HG03045 (cell line): ENCODE measurements around the gene SLC34A1.

Source experiments
- ATAC-seq: cut with Tn5 transposase; IDR thresholded peaks from one replicate; pipeline ENCODE4 v1.9.1; 2021; ENCODE audit warnings: mild to moderate bottlenecking, moderate library complexity; ENCODE audit not compliant: unreplicated experiment

Gene SLC34A1

GRCh38 chr5:177385720-177386119 is 1.5 kb downstream of the SLC34A1 start:
- no peak for ATAC-seq

DNA sequence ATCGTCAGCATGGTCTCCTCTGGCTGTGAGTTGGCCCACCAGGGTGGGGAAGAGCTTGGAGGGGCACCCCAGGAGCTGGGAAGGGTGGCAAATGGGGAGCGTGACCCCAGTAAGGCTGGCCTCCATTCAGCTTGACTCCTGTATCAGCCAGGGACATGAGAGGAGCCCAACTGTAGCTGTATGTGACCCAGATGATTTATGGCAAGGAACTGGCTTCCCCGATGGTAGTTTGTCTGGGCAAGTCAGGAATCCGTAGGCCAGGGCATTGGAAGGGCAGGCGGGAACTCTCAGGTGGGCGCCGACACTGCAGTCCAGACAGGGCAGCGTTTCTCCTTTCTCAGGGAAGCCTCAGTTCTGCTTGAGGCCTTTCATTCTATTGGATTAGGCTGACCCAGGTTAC is 2.3 kb downstream of the SLC34A1 start:
- no peak for ATAC-seq

- ATAC-seq, result no peak
Measured at GRCh38 chr5:177387405-177387804, 3.2 kb downstream of the SLC34A1 start.

DNA sequence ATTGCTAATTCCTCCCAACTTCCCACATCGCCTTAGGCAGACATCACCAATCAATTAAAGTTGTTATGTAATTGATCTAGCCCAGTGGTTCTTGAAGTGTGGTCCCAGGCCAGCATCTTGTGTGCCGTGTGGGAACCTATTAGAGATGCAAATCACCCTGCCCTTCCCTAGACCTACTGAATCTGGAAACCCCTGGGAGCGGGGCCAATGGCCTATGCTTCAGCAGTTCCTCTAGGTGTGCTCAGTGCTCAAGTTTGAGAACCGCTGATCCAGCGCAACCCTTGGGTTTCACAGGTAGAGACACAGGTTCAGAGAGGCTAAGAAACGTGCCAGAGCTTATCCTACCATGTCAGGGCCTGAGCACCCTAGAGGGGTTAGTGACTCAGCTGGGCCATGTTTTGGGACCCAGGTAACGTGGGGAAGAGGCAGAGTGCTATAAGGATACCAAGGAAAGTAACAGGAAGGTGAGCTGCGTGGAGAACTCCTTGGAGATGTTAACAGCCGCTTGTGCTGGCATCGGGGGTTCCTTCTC is 4.4 kb downstream of the SLC34A1 start:
- no peak for ATAC-seq

- ATAC-seq, result no peak
Measured at GRCh38 chr5:177389241-177390169, 5.3 kb downstream of the SLC34A1 start.

GRCh38 chr5:177390363-177391300 is 6.4 kb downstream of the SLC34A1 start:
- peak; percentile 60 for ATAC-seq

GRCh38 chr5:177392765-177393164 is 8.5 kb downstream of the SLC34A1 start:
- ATAC-seq, result no peak

GRCh38 chr5:177393206-177393765 is 9.1 kb downstream of the SLC34A1 start:
- ATAC-seq, result no peak

- no peak for ATAC-seq
Measured at GRCh38 chr5:177393990-177394389, 9.8 kb downstream of the SLC34A1 start.

DNA sequence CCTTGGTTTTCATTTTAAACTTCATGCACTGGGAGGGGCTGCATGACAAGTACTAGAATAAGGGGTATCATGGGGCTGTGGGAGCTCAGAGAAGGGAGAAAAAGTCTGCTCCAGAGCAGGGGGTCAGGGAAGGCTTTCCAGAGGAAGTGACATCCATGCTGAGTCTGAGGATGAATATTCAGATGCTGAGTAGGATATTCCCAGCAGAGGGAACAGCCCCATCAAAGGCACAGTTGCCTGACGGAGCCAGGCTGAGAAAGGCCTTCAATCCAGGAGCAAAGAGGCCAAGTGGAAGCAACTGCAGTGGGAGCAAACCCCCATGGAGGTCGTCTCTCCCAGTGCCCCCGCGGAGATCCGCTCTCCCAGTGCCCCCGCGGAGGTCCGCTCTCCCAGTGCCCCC is 11.8 kb downstream of the SLC34A1 start:
- no peak for ATAC-seq

DNA sequence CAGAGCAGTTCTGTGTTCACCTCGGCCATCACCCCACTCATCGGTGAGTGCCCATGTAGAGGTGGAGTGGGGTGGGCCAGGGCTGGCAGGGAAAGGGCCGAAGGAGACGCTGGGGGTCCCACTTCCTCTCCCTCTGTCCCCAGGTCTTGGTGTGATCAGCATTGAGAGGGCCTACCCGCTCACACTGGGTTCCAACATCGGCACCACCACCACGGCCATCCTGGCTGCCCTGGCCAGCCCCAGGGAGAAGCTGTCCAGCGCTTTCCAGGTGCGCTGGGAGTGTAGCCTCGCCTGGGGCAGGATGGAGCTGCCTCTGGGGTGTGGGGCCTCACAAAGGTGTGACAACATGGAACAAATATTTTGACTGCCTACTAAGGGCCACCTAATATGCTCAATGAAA is 12.6 kb downstream of the SLC34A1 start:
- no peak for ATAC-seq

DNA sequence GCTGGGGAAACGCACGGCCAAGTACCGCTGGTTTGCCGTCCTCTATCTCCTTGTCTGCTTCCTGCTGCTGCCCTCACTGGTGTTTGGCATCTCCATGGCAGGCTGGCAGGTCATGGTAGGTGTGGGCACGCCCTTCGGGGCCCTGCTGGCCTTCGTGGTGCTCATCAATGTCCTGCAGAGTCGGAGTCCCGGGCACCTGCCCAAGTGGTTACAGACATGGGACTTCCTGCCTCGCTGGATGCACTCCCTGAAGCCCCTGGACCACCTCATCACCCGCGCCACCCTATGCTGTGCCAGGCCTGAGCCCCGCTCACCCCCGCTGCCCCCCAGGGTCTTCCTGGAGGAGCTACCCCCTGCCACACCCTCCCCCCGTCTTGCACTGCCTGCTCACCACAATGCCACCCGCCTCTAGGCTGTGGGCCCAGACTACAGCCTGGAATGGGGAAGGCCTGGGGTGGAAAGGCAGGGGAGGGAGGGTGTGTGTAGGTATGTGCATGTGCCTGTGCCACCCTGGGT is 13.7 kb downstream of the SLC34A1 start:
- no peak for ATAC-seq

- no peak for ATAC-seq
Measured at GRCh38 chr5:177399997-177400868, 16.0 kb downstream of the SLC34A1 start, which contains the start of gene PFN3. Gene PFN3, minus strand, starts transcription at chr5:177400661. Its CDS starts 85 bp downstream, at chr5:177400576.

- no peak for ATAC-seq
Measured at GRCh38 chr5:177402271-177403043, 18.2 kb downstream of the SLC34A1 start.

- peak; percentile 17 for ATAC-seq
Measured at GRCh38 chr5:177403102-177403791, 19.0 kb downstream of the SLC34A1 start.

GRCh38 chr5:177403792-177404640 is 19.8 kb downstream of the SLC34A1 start:
- peak; percentile 81 for ATAC-seq

- ATAC-seq, result no peak
Measured at GRCh38 chr5:177404641-177405179, 20.5 kb downstream of the SLC34A1 start.
